PC-9 (cell line): ENCODE data around the gene RBM4. TPM values are rescaled to one million over a fixed set of nuclear protein-coding genes. Genes with fewer than 3 reads are reported as not detected.

Source experiments
- BruUV-seq: library from RNA; stranded (reverse); fragments of 400-500 nt; replicated peaks from 2 replicates; lab custom pipeline; 2021; lab: Mats Ljungman, UMichigan
- CTCF ChIA-PET: fragments of 300-600 bp; sonication (Branson Sonifier 250); formaldehyde crosslinking; loops from one replicate; lab custom pipeline; 2022; ENCODE audit warnings: antibody characterized with exemption; lab: Charles Lee
- POLR2A ChIA-PET: fragments of 300-600 bp; sonication (Branson Sonifier 250); formaldehyde crosslinking; loops from one replicate; lab custom pipeline; 2022; ENCODE audit warnings: antibody characterized with exemption; ENCODE audit not compliant: unreplicated experiment; lab: Charles Lee
- DNase-seq, 2 experiments: peaks; one replicate each; pipeline versions ENCODE4 v3.0.0 to v3.0.0-alpha.2; 2015 to 2022; ENCODE audit warnings: mixed read lengths in 1 of 2
- H2AFZ ChIP-seq: fragments of 200-600 bp; sonication (generic); 2 replicates; pipeline ENCODE4 v1.8.1; 2017; ENCODE audit warnings: antibody characterized with exemption
- H3F3A ChIP-seq: fragments of 200-600 bp; sonication (generic); 2 replicates; pipeline ENCODE4 v1.8.1; 2017; ENCODE audit warnings: antibody characterized with exemption, mild to moderate bottlenecking, low read depth; ENCODE audit not compliant: insufficient read depth
- H3K27ac ChIP-seq: fragments of 200-600 bp; sonication (generic); 2 replicates; pipeline ENCODE4 v1.6.1; 2016; ENCODE audit warnings: mixed run types
- H3K27me3 ChIP-seq: fragments of 200-600 bp; sonication (generic); 2 replicates; pipeline ENCODE4 v1.6.1; 2016; ENCODE audit warnings: low read depth, mixed run types; ENCODE audit not compliant: insufficient read depth
- H3K36me3 ChIP-seq: fragments of 200-600 bp; sonication (generic); 2 replicates; pipeline ENCODE4 v1.6.1; 2016; ENCODE audit warnings: low read depth, mixed run types
- H3K4me1 ChIP-seq: fragments of 200-600 bp; sonication (generic); replicated peaks from 2 replicates; pipeline ENCODE4 v1.6.1; 2016; ENCODE audit warnings: mixed run types; ENCODE audit not compliant: insufficient read depth
- H3K4me2 ChIP-seq: fragments of 200-600 bp; sonication (generic); 2 replicates; pipeline ENCODE4 v1.6.1; 2017; ENCODE audit warnings: mixed run types
- H3K4me3 ChIP-seq: fragments of 200-600 bp; sonication (generic); 2 replicates; pipeline ENCODE4 v1.6.1; 2016; ENCODE audit warnings: mixed run types
- H3K79me2 ChIP-seq: fragments of 200-600 bp; sonication (generic); 2 replicates; pipeline ENCODE4 v1.6.1; 2017; ENCODE audit warnings: low read depth, mixed run types
- H3K9me2 ChIP-seq: fragments of 200-600 bp; sonication (generic); 2 replicates; pipeline ENCODE4 v1.8.1; 2017; ENCODE audit warnings: mild to moderate bottlenecking; ENCODE audit not compliant: insufficient read depth
- H3K9me3 ChIP-seq: fragments of 200-600 bp; sonication (generic); 2 replicates; pipeline ENCODE4 v1.8.1; 2016; ENCODE audit warnings: low read depth; ENCODE audit not compliant: insufficient read depth
- H4K20me1 ChIP-seq: fragments of 200-600 bp; sonication (generic); 2 replicates; pipeline ENCODE4 v1.8.1; 2017; ENCODE audit not compliant: insufficient read depth
- CTCF ChIP-seq: fragments of 200-600 bp; sonication (generic); conservative IDR thresholded peaks from 2 replicates; pipeline ENCODE4 v1.6.1; 2017; ENCODE audit warnings: mixed run types, antibody characterized with exemption, mild to moderate bottlenecking, moderate library complexity
- EZH2 ChIP-seq: fragments of 200-600 bp; sonication (generic); IDR thresholded peaks from 2 replicates; pipeline ENCODE4 v1.8.0; 2017; ENCODE audit warnings: antibody characterized with exemption, low read depth
- intact Hi-C: fragments of 100-400 bp; cut with micrococcal nuclease; formaldehyde crosslinking; loops from one replicate; pipeline ENCODE4 v1.10.0; 2022; ENCODE audit not compliant: unreplicated experiment
- total RNA-seq: library from RNA; stranded (reverse); gene quantifications from 2 replicates; pipeline ENCODE4 v1.2.3, GENCODE V29; 2021

RBM4 gene
- total RNA-seq, 1 experiment from 2014 or later = 140 TPM

GRCh38 chr11:66593650-66594049 is 44.9 kb upstream of the RBM4 start:
- no peak for DNase-seq
- ChIA-PET POLR2A (interaction anchor here (0.6 kb wide), 1 partner anchor 70 kb away, joined by 3 read pairs; no protein-coding TSS in a partner anchor), CTCF (no interaction called here)
- H3K4me2 ChIP-seq = peak overlapping the region; percentile 94
- peak overlapping the region; percentile 97 for H2AFZ ChIP-seq
- no peaks in the 10 kb centered on the region for H4K20me1 ChIP-seq
- H3K27me3 ChIP-seq = no peaks in the 10 kb centered on the region
- no peak overlapping the region for H3K27ac ChIP-seq
- H3K4me1 ChIP-seq = peaks cover 16% of the 10 kb centered on the region
- no TSS peak for BruUV-seq
- no peaks in the 10 kb centered on the region for H3K9me2 ChIP-seq
- intact Hi-C loops = loop anchor here (2.0 kb wide), 1 partner anchor 23 kb away; the partner anchor contains the start of gene RBM14
- peaks cover 18% of the 10 kb centered on the region for H3K79me2 ChIP-seq
- no peaks in the 10 kb centered on the region; the same call in 1 of the 2 replicates for H3K36me3 ChIP-seq
- H3K9me3 ChIP-seq = no peaks in the 10 kb centered on the region
- peak overlapping the region; percentile 90 for H3K4me3 ChIP-seq
- no peak for TF ChIP-seq EZH2
- TF ChIP-seq CTCF = no peak
- peaks cover 6% of the 10 kb centered on the region; the same call in 1 of the 2 replicates for H3F3A ChIP-seq

GRCh38 chr11:66595245-66595904 is 43.1 kb upstream of the RBM4 start:
- TF ChIP-seq CTCF = no peak
- no peak for TF ChIP-seq EZH2
- peaks cover 16% of the 10 kb centered on the region for H3K4me1 ChIP-seq
- intact Hi-C loops = no loop called here
- no peaks in the 10 kb centered on the region; the same call in 1 of the 2 replicates for H3K36me3 ChIP-seq
- no peak overlapping the region for H3K4me2 ChIP-seq
- ChIA-PET CTCF (no interaction called here), POLR2A (no interaction called here)
- no peaks in the 10 kb centered on the region for H3K27me3 ChIP-seq
- H2AFZ ChIP-seq = no peak overlapping the region
- H3K79me2 ChIP-seq = peaks cover 18% of the 10 kb centered on the region
- H3F3A ChIP-seq = peaks cover 6% of the 10 kb centered on the region; the same call in 1 of the 2 replicates
- DNase-seq = no peak
- H3K9me2 ChIP-seq = no peaks in the 10 kb centered on the region
- H3K4me3 ChIP-seq = no peak overlapping the region
- BruUV-seq = no TSS peak
- H3K27ac ChIP-seq = no peak overlapping the region
- H3K9me3 ChIP-seq = no peaks in the 10 kb centered on the region
- no peaks in the 10 kb centered on the region for H4K20me1 ChIP-seq

GRCh38 chr11:66598993-66599392 is 39.5 kb upstream of the RBM4 start:
- POLR2A ChIA-PET = no interaction called here
- no peaks in the 10 kb centered on the region for H3K9me2 ChIP-seq
- CTCF ChIA-PET = no interaction called here
- DNase-seq = no peak
- no peaks in the 10 kb centered on the region; the same call in 1 of the 2 replicates for H3F3A ChIP-seq
- H3K79me2 ChIP-seq = peaks cover 9% of the 10 kb centered on the region; the same call in 1 of the 2 replicates
- intact Hi-C loops = no loop called here
- H3K36me3 ChIP-seq = no peaks in the 10 kb centered on the region; the same call in 1 of the 2 replicates
- no peak overlapping the region for H3K27ac ChIP-seq
- H3K9me3 ChIP-seq = no peaks in the 10 kb centered on the region
- H3K4me3 ChIP-seq = no peak overlapping the region
- peaks cover 4% of the 10 kb centered on the region for H3K4me1 ChIP-seq
- no peak overlapping the region for H2AFZ ChIP-seq
- no TSS peak for BruUV-seq
- no peak overlapping the region for H3K4me2 ChIP-seq
- no peak for TF ChIP-seq EZH2
- no peak for TF ChIP-seq CTCF
- no peaks in the 10 kb centered on the region for H3K27me3 ChIP-seq
- no peaks in the 10 kb centered on the region for H4K20me1 ChIP-seq
